Hepatocyte (in vitro differentiated cells): Measurements from ENCODE around the gene DUSP16. TPM values are rescaled to one million over a fixed set of nuclear protein-coding genes. Genes with fewer than 3 reads are reported as not detected.

Experiments used
- DNase-seq: peaks from one replicate; pipeline ENCODE4 v3.0.0-alpha.2; 2016; ENCODE audit warnings: low spot score
- H2AFZ ChIP-seq: fragments of 200-600 bp; sonication (generic); 2 replicates; pipeline ENCODE4 v1.6.0; 2016; ENCODE audit warnings: antibody characterized with exemption, mild to moderate bottlenecking
- H3K27ac ChIP-seq: fragments of 200-600 bp; sonication (generic); 2 replicates; pipeline ENCODE4 v1.5.1; 2016; ENCODE audit warnings: mild to moderate bottlenecking
- H3K27me3 ChIP-seq: fragments of 200-600 bp; sonication (generic); 2 replicates; pipeline ENCODE4 v1.6.1; 2016
- H3K36me3 ChIP-seq: fragments of 200-600 bp; sonication (generic); replicated peaks from 2 replicates; pipeline ENCODE4 v1.5.1; 2016; ENCODE audit warnings: low read depth; ENCODE audit not compliant: insufficient read depth
- H3K4me1 ChIP-seq: fragments of 200-600 bp; sonication (generic); 2 replicates; pipeline ENCODE4 v1.5.1; 2016; ENCODE audit warnings: mild to moderate bottlenecking, moderate library complexity; ENCODE audit not compliant: insufficient read depth
- H3K4me2 ChIP-seq: fragments of 200-600 bp; sonication (generic); 2 replicates; pipeline ENCODE4 v1.6.0; 2016
- H3K4me3 ChIP-seq: fragments of 200-600 bp; sonication (generic); 2 replicates; pipeline ENCODE4 v1.5.1; 2016; ENCODE audit warnings: mild to moderate bottlenecking
- H3K79me2 ChIP-seq: fragments of 200-600 bp; sonication (generic); 2 replicates; pipeline ENCODE4 v1.6.0; 2017; ENCODE audit warnings: mild to moderate bottlenecking
- H3K9me2 ChIP-seq: fragments of 200-600 bp; sonication (generic); replicated peaks from 2 replicates; pipeline ENCODE4 v1.6.0; 2017; ENCODE audit warnings: mild to moderate bottlenecking; ENCODE audit not compliant: insufficient read depth
- H3K9me3 ChIP-seq: fragments of 200-600 bp; sonication (generic); 2 replicates; pipeline ENCODE4 v1.5.1; 2016; ENCODE audit warnings: low read depth, mild to moderate bottlenecking
- H4K20me1 ChIP-seq: fragments of 200-600 bp; sonication (generic); 2 replicates; pipeline ENCODE4 v1.6.0; 2016; ENCODE audit warnings: mild to moderate bottlenecking; ENCODE audit not compliant: insufficient read depth, poor library complexity, severe bottlenecking
- CTCF ChIP-seq: fragments of 200-600 bp; sonication (generic); IDR thresholded peaks from 2 replicates; pipeline ENCODE4 v1.5.1; 2016; ENCODE audit warnings: antibody characterized with exemption, mild to moderate bottlenecking; ENCODE audit not compliant: poor library complexity
- EZH2 ChIP-seq: fragments of 200-600 bp; sonication (generic); IDR thresholded peaks from 2 replicates; pipeline ENCODE4 v1.6.1; 2016; ENCODE audit warnings: antibody characterized with exemption, mild to moderate bottlenecking, borderline replicate concordance
- EZH2phosphoT487 ChIP-seq: fragments of 200-600 bp; sonication (generic); IDR thresholded peaks from one replicate; pipeline ENCODE4 v1.6.1; 2018; ENCODE audit warnings: antibody characterized with exemption, mild to moderate bottlenecking, low read depth, moderate library complexity; ENCODE audit not compliant: unreplicated experiment, severe bottlenecking
- WGBS: methylation state at CpG from one replicate; pipeline ENCODE4 v1.1.6; 2016; ENCODE audit warnings: low lambda C conversion rate; ENCODE audit errors: missing lambda C conversion rate; 5-methylcytosine and 5-hydroxymethylcytosine counted together
- polyA plus RNA-seq: library from polyadenylated mRNA; unstranded; fragments of >200 nt; fragmentation: Nextera tagmentation; extraction: Ambion mirVana; gene quantifications from 2 replicates; pipeline ENCODE4 v1.2.1, GENCODE V29; 2016
- total RNA-seq: library from RNA; depleted of rRNA; stranded (reverse); fragments of >200 nt; gene quantifications from 2 replicates; pipeline ENCODE4 v1.2.3, GENCODE V29; 2014

DUSP16 gene
- total and polyA plus RNA-seq, 2 experiments from 2014 or later = 13.4 to 74.1 TPM

DNA sequence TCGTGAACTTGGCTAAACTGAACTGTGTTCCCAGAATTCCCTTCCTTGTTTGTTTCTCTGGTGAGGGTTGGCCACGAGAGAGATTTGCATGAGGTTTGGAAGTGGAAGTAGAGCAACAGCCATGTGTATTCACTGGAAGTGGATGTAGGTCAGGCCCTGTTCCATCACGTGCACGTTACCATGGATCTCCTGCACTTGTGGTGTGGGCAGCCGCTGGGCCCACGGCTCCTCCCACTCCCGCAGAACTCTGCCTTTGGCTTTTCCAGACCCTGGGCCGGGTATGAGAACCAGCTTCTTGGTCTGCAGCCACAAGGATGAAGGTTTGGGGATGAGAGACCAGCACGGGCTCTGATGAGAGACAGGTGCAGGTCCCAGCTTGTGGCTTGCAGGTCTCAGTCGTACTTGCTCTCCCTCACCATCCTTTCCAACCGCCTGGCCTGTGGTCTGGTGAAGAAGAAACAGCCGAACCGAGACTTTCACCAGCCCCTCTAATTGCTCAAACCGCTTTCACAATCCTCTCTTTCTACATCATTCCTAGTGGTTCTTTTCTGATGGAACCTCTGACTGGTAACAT, 94.9 kb downstream of the DUSP16 start:
- Histone ChIP-seq H3K27ac (no peak overlapping the region), H3K4me1 (no peaks in the 10 kb centered on the region), H3K36me3 (no peaks in the 10 kb centered on the region), H2AFZ (no peak overlapping the region), H3K9me2 (no peaks in the 10 kb centered on the region), H3K4me3 (no peak overlapping the region), H4K20me1 (no peaks in the 10 kb centered on the region), H3K9me3 (no peaks in the 10 kb centered on the region), H3K4me2 (no peak overlapping the region), H3K27me3 (no peaks in the 10 kb centered on the region), H3K79me2 (no peaks in the 10 kb centered on the region)
- TF ChIP-seq EZH2phosphoT487 (no peak), EZH2 (no peak), CTCF (no peak)
- DNase-seq = no peak
- WGBS = 96% methylated on average over 14 of the region's 14 CpGs

- Histone ChIP-seq H3K4me3 (no peak overlapping the region), H3K4me1 (no peaks in the 10 kb centered on the region), H3K27ac (no peak overlapping the region), H3K36me3 (no peaks in the 10 kb centered on the region), H3K27me3 (no peaks in the 10 kb centered on the region), H3K9me2 (no peaks in the 10 kb centered on the region), H4K20me1 (no peaks in the 10 kb centered on the region), H3K9me3 (no peaks in the 10 kb centered on the region), H2AFZ (no peak overlapping the region), H3K4me2 (no peak overlapping the region), H3K79me2 (no peaks in the 10 kb centered on the region)
- no peak for DNase-seq
- WGBS = 95% methylated on average over 6 of the region's 6 CpGs
- no peak for TF ChIP-seq EZH2
- TF ChIP-seq EZH2phosphoT487 = no peak
- no peak for TF ChIP-seq CTCF
These were observed 95.4 kb downstream of the DUSP16 start for GRCh38 chr12:12467264-12467663.

DNA sequence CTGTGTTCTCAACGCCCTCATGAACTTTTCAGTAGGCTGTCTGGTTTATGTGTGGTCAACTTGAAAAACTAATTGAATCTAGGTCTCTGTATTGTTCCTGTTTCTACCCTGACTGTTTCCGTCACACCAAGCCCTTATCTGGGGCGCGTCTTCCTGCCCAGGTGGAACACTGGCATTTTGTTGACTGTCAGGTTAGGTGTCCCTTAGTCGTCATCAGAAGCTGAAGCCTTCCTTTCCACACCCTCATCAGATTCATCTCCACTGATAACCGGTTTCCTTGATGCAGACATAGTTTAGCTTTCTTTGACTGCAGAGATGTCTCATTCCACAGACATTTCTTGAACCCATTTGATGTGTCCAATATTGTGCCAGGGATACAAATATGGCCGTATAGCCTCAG, 96.5 kb downstream of the DUSP16 start:
- Histone ChIP-seq H3K27me3 (no peaks in the 10 kb centered on the region), H3K36me3 (no peaks in the 10 kb centered on the region), H3K4me1 (no peaks in the 10 kb centered on the region), H3K4me2 (no peak overlapping the region), H4K20me1 (no peaks in the 10 kb centered on the region), H3K9me3 (no peaks in the 10 kb centered on the region), H2AFZ (no peak overlapping the region), H3K79me2 (no peaks in the 10 kb centered on the region), H3K27ac (no peak overlapping the region), H3K4me3 (no peak overlapping the region), H3K9me2 (no peaks in the 10 kb centered on the region)
- no peak for DNase-seq
- TF ChIP-seq CTCF (no peak), EZH2 (no peak), EZH2phosphoT487 (no peak)
- WGBS = 93% methylated on average over 7 of the region's 7 CpGs
